OCI-LY3 (cell line): ENCODE data around the gene CYB561A3.

ENCODE experiments used
- EZH2phosphoT487 ChIP-seq: fragments of 200-600 bp; shearing (Covaris generic); IDR thresholded peaks from 2 replicates; pipeline ENCODE4 v1.6.1; 2018; ENCODE audit warnings: antibody characterized with exemption, mixed run types, low read depth
- TF ChIP-seq, protein P1 (sequence below): fragments of 200-600, 300-600 bp; sonication (generic); IDR thresholded peaks from 2 replicates; pipeline ENCODE4 v1.5.1; 2014; ENCODE audit warnings: antibody characterized with exemption, low read length, low read depth

- TF ChIP-seq, protein P1, sequence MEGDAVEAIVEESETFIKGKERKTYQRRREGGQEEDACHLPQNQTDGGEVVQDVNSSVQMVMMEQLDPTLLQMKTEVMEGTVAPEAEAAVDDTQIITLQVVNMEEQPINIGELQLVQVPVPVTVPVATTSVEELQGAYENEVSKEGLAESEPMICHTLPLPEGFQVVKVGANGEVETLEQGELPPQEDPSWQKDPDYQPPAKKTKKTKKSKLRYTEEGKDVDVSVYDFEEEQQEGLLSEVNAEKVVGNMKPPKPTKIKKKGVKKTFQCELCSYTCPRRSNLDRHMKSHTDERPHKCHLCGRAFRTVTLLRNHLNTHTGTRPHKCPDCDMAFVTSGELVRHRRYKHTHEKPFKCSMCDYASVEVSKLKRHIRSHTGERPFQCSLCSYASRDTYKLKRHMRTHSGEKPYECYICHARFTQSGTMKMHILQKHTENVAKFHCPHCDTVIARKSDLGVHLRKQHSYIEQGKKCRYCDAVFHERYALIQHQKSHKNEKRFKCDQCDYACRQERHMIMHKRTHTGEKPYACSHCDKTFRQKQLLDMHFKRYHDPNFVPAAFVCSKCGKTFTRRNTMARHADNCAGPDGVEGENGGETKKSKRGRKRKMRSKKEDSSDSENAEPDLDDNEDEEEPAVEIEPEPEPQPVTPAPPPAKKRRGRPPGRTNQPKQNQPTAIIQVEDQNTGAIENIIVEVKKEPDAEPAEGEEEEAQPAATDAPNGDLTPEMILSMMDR, result no peak
- no peak for TF ChIP-seq EZH2phosphoT487
These were observed 23.8 kb downstream of the CYB561A3 start for GRCh38 chr11:61337706-61338470.
